ENCODE measurements around the gene SYP.

DNA sequence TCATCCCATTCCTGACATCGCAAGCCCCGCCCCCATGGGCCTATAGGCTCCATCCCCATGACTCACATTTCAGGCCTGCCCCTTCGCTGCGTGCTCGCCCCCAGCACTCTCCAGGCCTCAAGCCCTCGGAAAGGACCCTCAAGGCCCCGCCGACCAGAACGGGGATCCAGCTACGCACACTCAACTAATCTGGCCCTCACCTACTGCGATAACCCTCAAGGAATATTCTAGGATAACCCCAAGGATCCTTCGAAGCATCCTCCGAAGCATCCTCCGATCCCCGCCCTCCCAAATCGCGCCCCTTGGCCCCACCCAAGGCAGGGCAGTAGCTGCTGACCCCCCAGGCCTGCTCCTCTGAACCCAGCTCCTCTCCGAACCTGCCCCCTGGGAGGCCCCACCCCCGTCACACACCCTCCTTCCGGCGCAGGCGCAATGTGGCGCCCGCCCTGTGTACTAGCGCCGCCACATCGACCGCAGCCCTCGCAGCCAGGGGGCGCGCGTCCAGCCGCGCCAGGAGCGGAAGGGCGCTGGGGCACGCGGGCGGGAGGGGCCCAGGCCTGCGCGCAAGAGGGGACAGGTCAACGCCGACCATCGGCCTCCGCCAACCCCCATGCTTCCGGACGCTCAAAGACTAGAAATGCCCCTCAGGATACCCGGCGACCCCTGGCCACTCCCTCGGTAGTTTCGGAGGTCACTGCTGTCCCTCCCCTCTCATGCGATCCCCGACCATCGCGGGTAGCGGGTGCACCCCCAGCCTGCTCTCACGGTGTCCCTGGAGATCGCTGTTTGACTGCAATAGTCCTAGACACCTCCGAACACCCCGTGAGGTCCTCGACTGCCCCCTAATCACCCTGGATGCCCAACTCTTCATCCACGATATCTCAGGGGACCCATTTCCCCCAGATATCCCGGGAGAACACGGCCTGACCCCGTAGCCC is 43.8 kb downstream of the SYP start:
- TF ChIP-seq, protein P1, sequence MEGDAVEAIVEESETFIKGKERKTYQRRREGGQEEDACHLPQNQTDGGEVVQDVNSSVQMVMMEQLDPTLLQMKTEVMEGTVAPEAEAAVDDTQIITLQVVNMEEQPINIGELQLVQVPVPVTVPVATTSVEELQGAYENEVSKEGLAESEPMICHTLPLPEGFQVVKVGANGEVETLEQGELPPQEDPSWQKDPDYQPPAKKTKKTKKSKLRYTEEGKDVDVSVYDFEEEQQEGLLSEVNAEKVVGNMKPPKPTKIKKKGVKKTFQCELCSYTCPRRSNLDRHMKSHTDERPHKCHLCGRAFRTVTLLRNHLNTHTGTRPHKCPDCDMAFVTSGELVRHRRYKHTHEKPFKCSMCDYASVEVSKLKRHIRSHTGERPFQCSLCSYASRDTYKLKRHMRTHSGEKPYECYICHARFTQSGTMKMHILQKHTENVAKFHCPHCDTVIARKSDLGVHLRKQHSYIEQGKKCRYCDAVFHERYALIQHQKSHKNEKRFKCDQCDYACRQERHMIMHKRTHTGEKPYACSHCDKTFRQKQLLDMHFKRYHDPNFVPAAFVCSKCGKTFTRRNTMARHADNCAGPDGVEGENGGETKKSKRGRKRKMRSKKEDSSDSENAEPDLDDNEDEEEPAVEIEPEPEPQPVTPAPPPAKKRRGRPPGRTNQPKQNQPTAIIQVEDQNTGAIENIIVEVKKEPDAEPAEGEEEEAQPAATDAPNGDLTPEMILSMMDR (IDR thresholded peaks at IDR 0.05), result peak; percentile 58 to 89 (median 84)
- peak; percentile 53 for TF ChIP-seq POLR2AphosphoS5 (IDR thresholded peaks at IDR 0.05)
